Keratinocyte (primary cell): ENCODE measurements around the gene TMTC2.

Experiments
- EZH2 ChIP-seq: IDR thresholded peaks from one replicate; pipeline ENCODE4 v1.6.1; 2012; ENCODE audit warnings: inconsistent platforms, mild to moderate bottlenecking, low read length, moderate library complexity
- TF ChIP-seq, protein P1 (sequence below), 3 experiments: IDR thresholded peaks in 1 of 3; conservative IDR thresholded peaks in 1 of 3; optimal IDR thresholded peaks in 1 of 3; 2 replicates in 2 of 3; 3 replicates in 1 of 3; pipeline versions ENCODE3 to v1.5.1; 2011; ENCODE audit warnings: low read length in 3 of 3, mild to moderate bottlenecking in 3 of 3, moderate library complexity in 2 of 3, control low read depth in 1 of 3, inconsistent platforms in 1 of 3; ENCODE audit not compliant: insufficient read depth in 2 of 3; ENCODE audit errors: extremely low read depth in 1 of 3

GRCh38 chr12:82730953-82731459 lies 44.3 kb downstream of the TMTC2 start:
- TF ChIP-seq, protein P1, sequence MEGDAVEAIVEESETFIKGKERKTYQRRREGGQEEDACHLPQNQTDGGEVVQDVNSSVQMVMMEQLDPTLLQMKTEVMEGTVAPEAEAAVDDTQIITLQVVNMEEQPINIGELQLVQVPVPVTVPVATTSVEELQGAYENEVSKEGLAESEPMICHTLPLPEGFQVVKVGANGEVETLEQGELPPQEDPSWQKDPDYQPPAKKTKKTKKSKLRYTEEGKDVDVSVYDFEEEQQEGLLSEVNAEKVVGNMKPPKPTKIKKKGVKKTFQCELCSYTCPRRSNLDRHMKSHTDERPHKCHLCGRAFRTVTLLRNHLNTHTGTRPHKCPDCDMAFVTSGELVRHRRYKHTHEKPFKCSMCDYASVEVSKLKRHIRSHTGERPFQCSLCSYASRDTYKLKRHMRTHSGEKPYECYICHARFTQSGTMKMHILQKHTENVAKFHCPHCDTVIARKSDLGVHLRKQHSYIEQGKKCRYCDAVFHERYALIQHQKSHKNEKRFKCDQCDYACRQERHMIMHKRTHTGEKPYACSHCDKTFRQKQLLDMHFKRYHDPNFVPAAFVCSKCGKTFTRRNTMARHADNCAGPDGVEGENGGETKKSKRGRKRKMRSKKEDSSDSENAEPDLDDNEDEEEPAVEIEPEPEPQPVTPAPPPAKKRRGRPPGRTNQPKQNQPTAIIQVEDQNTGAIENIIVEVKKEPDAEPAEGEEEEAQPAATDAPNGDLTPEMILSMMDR (optimal IDR thresholded peaks at IDR 0.05 in 1 of 3, IDR thresholded peaks at IDR 0.05 in 1 of 3, conservative IDR thresholded peaks at IDR 0.05 in 1 of 3; ENCODE audit: extremely low read depth in 1 of 3, insufficient read depth in 2 of 3, low read length in 3 of 3) = no peak
- no peak for TF ChIP-seq EZH2
